Mesenchymal stem cell (in vitro differentiated cells and primary cell): ENCODE results near the gene GAB2.

Experiments
- DNase-seq: peaks from one replicate; pipeline ENCODE4 v3.0.0-alpha.2; 2013
- H2AFZ ChIP-seq: one replicate; pipeline ENCODE4 v1.6.1; 2013; ENCODE audit warnings: low read depth, mild to moderate bottlenecking, control low read depth, inconsistent platforms, low read length, moderate library complexity
- H2AK5ac ChIP-seq: 2 replicates; pipeline ENCODE4 v1.6.1; 2013; ENCODE audit warnings: low read length, moderate library complexity, mild to moderate bottlenecking, inconsistent platforms; ENCODE audit not compliant: severe bottlenecking
- H2BK120ac ChIP-seq: one replicate; pipeline ENCODE4 v1.6.1; 2013; ENCODE audit warnings: low read depth, mild to moderate bottlenecking, inconsistent platforms, low read length, moderate library complexity
- H2BK12ac ChIP-seq, 2 experiments: one replicate each; pipeline ENCODE4 v1.6.1; 2013; ENCODE audit warnings: inconsistent platforms in 2 of 2, low read length in 2 of 2, mild to moderate bottlenecking in 2 of 2, moderate library complexity in 2 of 2, control low read depth in 1 of 2
- H2BK15ac ChIP-seq: one replicate; pipeline ENCODE4 v1.6.1; 2013; ENCODE audit warnings: mild to moderate bottlenecking, low read depth, inconsistent platforms; ENCODE audit not compliant: poor library complexity, severe bottlenecking
- H2BK5ac ChIP-seq: 2 replicates; pipeline ENCODE4 v1.6.1; 2013; ENCODE audit warnings: low read depth, mild to moderate bottlenecking, low read length, control low read depth, inconsistent platforms; ENCODE audit not compliant: poor library complexity, severe bottlenecking
- H3K14ac ChIP-seq, 2 experiments: one replicate each; pipeline ENCODE4 v1.6.1; 2013; ENCODE audit warnings: inconsistent platforms in 2 of 2, low read length in 2 of 2, control low read depth in 1 of 2, mild to moderate bottlenecking in 1 of 2, moderate library complexity in 1 of 2
- H3K18ac ChIP-seq, 2 experiments: one replicate each; pipeline ENCODE4 v1.6.1; 2013; ENCODE audit warnings: inconsistent platforms in 2 of 2, low read length in 2 of 2, control low read depth in 1 of 2, low read depth in 1 of 2, mild to moderate bottlenecking in 1 of 2
- H3K23ac ChIP-seq, 2 experiments: one replicate each; pipeline ENCODE4 v1.6.1; 2013; ENCODE audit warnings: inconsistent platforms in 2 of 2, low read length in 2 of 2, mild to moderate bottlenecking in 2 of 2, moderate library complexity in 2 of 2, control low read depth in 1 of 2
- H3K27ac ChIP-seq: 2 replicates; pipeline ENCODE4 v1.5.1; 2013; ENCODE audit warnings: mild to moderate bottlenecking, moderate library complexity, low read length, control low read depth, inconsistent platforms; ENCODE audit not compliant: poor library complexity, severe bottlenecking
- H3K27me3 ChIP-seq, 2 experiments: 2 replicates each; pipeline versions ENCODE4 v1.6.1 to v1.7.0; 2013; ENCODE audit warnings: low read length in 2 of 2, mild to moderate bottlenecking in 2 of 2, moderate library complexity in 2 of 2, control low read depth in 1 of 2, inconsistent platforms in 1 of 2; ENCODE audit not compliant: control insufficient read depth in 1 of 2, insufficient read depth in 1 of 2
- H3K36me3 ChIP-seq, 2 experiments: 2 replicates each; pipeline versions ENCODE4 v1.6.1 to v1.7.0; 2013; ENCODE audit warnings: low read length in 2 of 2, control low read depth in 1 of 2, inconsistent platforms in 1 of 2, low read depth in 1 of 2, mild to moderate bottlenecking in 1 of 2; ENCODE audit not compliant: insufficient read depth in 2 of 2, control insufficient read depth in 1 of 2
- H3K4ac ChIP-seq, 2 experiments: one replicate each; pipeline ENCODE4 v1.6.1; 2013; ENCODE audit warnings: inconsistent platforms in 2 of 2, low read length in 2 of 2, mild to moderate bottlenecking in 2 of 2, moderate library complexity in 2 of 2, control low read depth in 1 of 2, low read depth in 1 of 2
- H3K4me1 ChIP-seq: 2 replicates; pipeline ENCODE4 v1.6.1; 2013; ENCODE audit warnings: low read depth, low read length, control low read depth; ENCODE audit not compliant: control insufficient read depth, insufficient read depth
- H3K4me2 ChIP-seq: 2 replicates; pipeline ENCODE4 v1.6.1; 2013; ENCODE audit warnings: low read length, mild to moderate bottlenecking, inconsistent platforms; ENCODE audit not compliant: poor library complexity, severe bottlenecking
- H3K4me3 ChIP-seq, 2 experiments: 2 replicates each; pipeline versions ENCODE4 v1.5.1 to v1.7.0; 2013; ENCODE audit warnings: low read length in 2 of 2, mild to moderate bottlenecking in 2 of 2, control low read depth in 1 of 2, low read depth in 1 of 2; ENCODE audit not compliant: insufficient read depth in 1 of 2
- H3K79me1 ChIP-seq: replicated peaks from 2 replicates; pipeline ENCODE4 v1.6.1; 2013; ENCODE audit warnings: mild to moderate bottlenecking, control low read depth, low read length, inconsistent platforms; ENCODE audit not compliant: poor library complexity, severe bottlenecking
- H3K9ac ChIP-seq: 2 replicates; pipeline ENCODE4 v1.7.0; 2013; ENCODE audit warnings: mild to moderate bottlenecking, low read length, moderate library complexity
- H3K9me3 ChIP-seq: 2 replicates; pipeline ENCODE4 v1.7.0; 2013; ENCODE audit warnings: mild to moderate bottlenecking, low read length; ENCODE audit not compliant: control insufficient read depth
- H4K8ac ChIP-seq: one replicate; pipeline ENCODE4 v1.6.1; 2013; ENCODE audit warnings: inconsistent platforms, mild to moderate bottlenecking, low read length, moderate library complexity
- H4K91ac ChIP-seq: one replicate; pipeline ENCODE4 v1.6.1; 2013; ENCODE audit warnings: mild to moderate bottlenecking, low read length, inconsistent platforms
- WGBS: methylation state at CpG from one replicate; pipeline ENCODE4 v1.1.7; 2013; ENCODE audit warnings: mixed read lengths; 5-methylcytosine and 5-hydroxymethylcytosine counted together

The GAB2 gene

GRCh38 chr11:78371221-78371891 lies 46.3 kb downstream of the GAB2 start:
- H3K4me1 ChIP-seq, result no peaks in the 10 kb centered on the region
- WGBS, result 60% methylated on average over 4 of the region's 5 CpGs
- no peak overlapping the region for H4K8ac ChIP-seq
- H2AFZ ChIP-seq, result no peak overlapping the region
- peak overlapping the region in 1 of 2 experiments; percentile 56 for H3K4me3 ChIP-seq
- peak overlapping the region; percentile 67 for H3K9ac ChIP-seq
- H2AK5ac ChIP-seq, result no peak overlapping the region
- H2BK5ac ChIP-seq, result no peak overlapping the region
- no peak overlapping the region for H4K91ac ChIP-seq
- no peak overlapping the region for H3K27ac ChIP-seq
- no peak overlapping the region for H3K23ac ChIP-seq
- H2BK15ac ChIP-seq, result no peak overlapping the region
- H3K79me1 ChIP-seq, result peaks cover 13% of the 10 kb centered on the region
- H3K27me3 ChIP-seq, result no peaks in the 10 kb centered on the region
- no peak for DNase-seq
- H3K18ac ChIP-seq, result no peak overlapping the region
- H3K36me3 ChIP-seq, result no peaks in the 10 kb centered on the region
- no peaks in the 10 kb centered on the region for H3K9me3 ChIP-seq
- no peak overlapping the region for H3K4ac ChIP-seq
- no peak overlapping the region for H2BK120ac ChIP-seq
- H2BK12ac ChIP-seq, result no peak overlapping the region
- no peak overlapping the region for H3K4me2 ChIP-seq
- H3K14ac ChIP-seq, result no peak overlapping the region

GRCh38 chr11:78370406-78371172 lies 47.0 kb downstream of the GAB2 start:
- H3K9me3 ChIP-seq, result no peaks in the 10 kb centered on the region
- no peak overlapping the region for H2BK15ac ChIP-seq
- H3K18ac ChIP-seq, result no peak overlapping the region
- peak overlapping the region in 1 of 2 experiments; percentile 83 for H2BK12ac ChIP-seq
- H3K27me3 ChIP-seq, result no peaks in the 10 kb centered on the region
- H2BK5ac ChIP-seq, result no peak overlapping the region
- WGBS, result 53% methylated on average over 4 of the region's 7 CpGs
- H3K4me3 ChIP-seq, result peak overlapping the region in 1 of 2 experiments; percentile 56
- H3K4me2 ChIP-seq, result no peak overlapping the region
- no peaks in the 10 kb centered on the region for H3K4me1 ChIP-seq
- DNase-seq, result peak; percentile 42
- H2AK5ac ChIP-seq, result no peak overlapping the region
- H4K91ac ChIP-seq, result no peak overlapping the region
- H2AFZ ChIP-seq, result peak overlapping the region; percentile 54
- H3K36me3 ChIP-seq, result no peaks in the 10 kb centered on the region
- peak overlapping the region in 1 of 2 experiments; percentile 75 for H3K14ac ChIP-seq
- no peak overlapping the region for H3K4ac ChIP-seq
- H4K8ac ChIP-seq, result no peak overlapping the region
- no peak overlapping the region for H3K23ac ChIP-seq
- no peak overlapping the region for H3K27ac ChIP-seq
- H2BK120ac ChIP-seq, result no peak overlapping the region
- H3K79me1 ChIP-seq, result peaks cover 14% of the 10 kb centered on the region
- H3K9ac ChIP-seq, result peak overlapping the region; percentile 67

- Histone ChIP-seq H3K4ac (no peak overlapping the region), H3K4me2 (no peak overlapping the region), H2BK12ac (no peak overlapping the region), H3K27ac (no peak overlapping the region), H3K9ac (no peak overlapping the region), H3K23ac (no peak overlapping the region), H3K36me3 (no peaks in the 10 kb centered on the region), H3K18ac (no peak overlapping the region), H3K79me1 (peaks cover 8% of the 10 kb centered on the region), H2BK15ac (no peak overlapping the region), H3K4me1 (peaks cover 1% of the 10 kb centered on the region), H2BK120ac (no peak overlapping the region), H3K14ac (no peak overlapping the region), H2AK5ac (no peak overlapping the region), H3K9me3 (no peaks in the 10 kb centered on the region), H3K4me3 (no peak overlapping the region), H2AFZ (no peak overlapping the region), H4K91ac (no peak overlapping the region), H3K27me3 (no peaks in the 10 kb centered on the region), H4K8ac (no peak overlapping the region), H2BK5ac (no peak overlapping the region)
- 56% methylated on average over 2 of the region's 2 CpGs for WGBS
- no peak for DNase-seq
These were observed 52.2 kb downstream of the GAB2 start for GRCh38 chr11:78365381-78365792.

GRCh38 chr11:78364128-78364751 lies 53.4 kb downstream of the GAB2 start:
- H3K14ac ChIP-seq, result no peak overlapping the region
- no peak overlapping the region for H3K27ac ChIP-seq
- no peaks in the 10 kb centered on the region for H3K27me3 ChIP-seq
- H3K4me1 ChIP-seq, result peaks cover 1% of the 10 kb centered on the region
- H2BK12ac ChIP-seq, result no peak overlapping the region
- no peak overlapping the region for H3K4ac ChIP-seq
- H3K36me3 ChIP-seq, result no peaks in the 10 kb centered on the region
- no peak overlapping the region for H3K4me2 ChIP-seq
- no peaks in the 10 kb centered on the region for H3K9me3 ChIP-seq
- no peak overlapping the region for H3K23ac ChIP-seq
- H4K91ac ChIP-seq, result no peak overlapping the region
- no peak overlapping the region for H2BK120ac ChIP-seq
- H2AK5ac ChIP-seq, result no peak overlapping the region
- 100% methylated on average over 2 of the region's 3 CpGs for WGBS
- H3K9ac ChIP-seq, result no peak overlapping the region
- no peak overlapping the region for H3K4me3 ChIP-seq
- H2BK15ac ChIP-seq, result no peak overlapping the region
- no peak overlapping the region for H2AFZ ChIP-seq
- H3K79me1 ChIP-seq, result peaks cover 11% of the 10 kb centered on the region
- H2BK5ac ChIP-seq, result no peak overlapping the region
- no peak overlapping the region for H3K18ac ChIP-seq
- no peak overlapping the region for H4K8ac ChIP-seq
- DNase-seq, result no peak
